GM12892 (cell line): ENCODE data around the gene MAPKAPK3.

ENCODE experiments used
- POLR2A ChIP-seq: IDR thresholded peaks from 2 replicates; pipeline ENCODE4 v1.6.1; 2011; ENCODE audit warnings: low read depth, low read length, control low read depth
- POLR2AphosphoS5 ChIP-seq: IDR thresholded peaks from 2 replicates; pipeline ENCODE4 v1.6.1; 2011; ENCODE audit warnings: low read depth, low read length, control low read depth
- TAF1 ChIP-seq: IDR thresholded peaks from 2 replicates; pipeline ENCODE4 v1.6.1; 2011; ENCODE audit warnings: low read depth, mild to moderate bottlenecking, control low read depth, low read length, borderline replicate concordance

GRCh38 chr3:50581459-50581842 is 35.5 kb upstream of the MAPKAPK3 start:
- TF ChIP-seq POLR2A (no peak), POLR2AphosphoS5 (no peak), TAF1 (no peak)
